GM18858 (cell line): ENCODE data around the gene KRTAP10-2.
"Not testable (repeated sequence)": the region's sequence is repeated elsewhere in the genome, so short reads cannot be mapped to it uniquely, and the experiment has no call there.

Experiments used
- ATAC-seq: cut with Tn5 transposase; IDR thresholded peaks from one replicate; pipeline ENCODE4 v1.9.1; 2021; ENCODE audit not compliant: unreplicated experiment

The KRTAP10-2 gene

GRCh38 chr21:44551340-44551961 lies at the start of gene KRTAP10-2:
Gene KRTAP10-2, minus strand, starts transcription at chr21:44551505. Its CDS starts 47 bp downstream, at chr21:44551458.
- ATAC-seq: no peak

- ATAC-seq: not testable (repeated sequence)
Measured at GRCh38 chr21:44601091-44601490, 49.8 kb upstream of the KRTAP10-2 start.

GRCh38 chr21:44600118-44600978 lies 49.0 kb upstream of the KRTAP10-2 start, which contains the start of gene KRTAP10-7:
Gene KRTAP10-7, plus strand, starts transcription at chr21:44600597. Its CDS starts 25 bp downstream, at chr21:44600622.
- ATAC-seq: not testable (repeated sequence)

- no peak for ATAC-seq
Measured at GRCh38 chr21:44599264-44600029, 48.1 kb upstream of the KRTAP10-2 start.

GRCh38 chr21:44598061-44598460 lies 46.8 kb upstream of the KRTAP10-2 start:
- no peak for ATAC-seq

GRCh38 chr21:44596068-44596725 lies 44.9 kb upstream of the KRTAP10-2 start:
- ATAC-seq: no peak

- ATAC-seq: no peak
Measured at GRCh38 chr21:44595524-44595923, 44.2 kb upstream of the KRTAP10-2 start.

- no peak for ATAC-seq
Measured at GRCh38 chr21:44594406-44594916, 43.2 kb upstream of the KRTAP10-2 start.

- no peak for ATAC-seq
Measured at GRCh38 chr21:44593598-44594405, 42.5 kb upstream of the KRTAP10-2 start.

- no peak for ATAC-seq
Measured at GRCh38 chr21:44592446-44593311, 41.4 kb upstream of the KRTAP10-2 start, which contains the start of gene KRTAP10-6. Gene KRTAP10-6, minus strand, starts transcription at chr21:44592505. Its CDS starts 21 bp downstream, at chr21:44592484.

GRCh38 chr21:44591801-44592130 lies 40.5 kb upstream of the KRTAP10-2 start:
- not testable (repeated sequence) for ATAC-seq

- ATAC-seq: not testable (repeated sequence)
Measured at GRCh38 chr21:44590897-44591800, 39.8 kb upstream of the KRTAP10-2 start.

GRCh38 chr21:44590311-44590721 lies 39.0 kb upstream of the KRTAP10-2 start:
- no peak for ATAC-seq

GRCh38 chr21:44589586-44590305 lies 38.4 kb upstream of the KRTAP10-2 start:
- ATAC-seq: no peak

GRCh38 chr21:44589094-44589493 lies 37.8 kb upstream of the KRTAP10-2 start:
- ATAC-seq: no peak

GRCh38 chr21:44585892-44586291 lies 34.6 kb upstream of the KRTAP10-2 start:
- no peak for ATAC-seq

- ATAC-seq: no peak
Measured at GRCh38 chr21:44583800-44584147, 32.5 kb upstream of the KRTAP10-2 start.
